ENCODE data around the gene DROSHA.

DNA sequence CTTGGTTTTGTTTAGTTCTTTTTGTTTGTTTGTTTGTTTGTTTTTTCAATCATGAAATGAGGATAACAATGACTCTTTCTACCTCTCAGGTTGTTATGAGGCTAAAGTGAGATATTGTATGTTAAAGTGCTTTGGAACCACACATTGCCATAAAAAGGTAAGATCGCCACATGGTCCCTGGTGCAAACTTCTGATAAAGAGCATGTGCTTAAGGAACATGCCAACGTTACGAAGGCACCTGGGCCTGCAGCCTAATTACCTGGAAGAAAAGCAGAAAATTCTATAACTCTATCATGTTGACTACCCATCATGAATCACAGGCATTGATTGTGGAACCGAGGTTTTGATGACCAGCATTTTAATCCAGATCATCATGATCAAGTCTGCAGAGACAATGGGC, 151.8 kb downstream of the DROSHA start:
- TF ChIP-seq POLR2A (IDR thresholded peaks at IDR 0.05) = no peak
- TF ChIP-seq, protein P1, sequence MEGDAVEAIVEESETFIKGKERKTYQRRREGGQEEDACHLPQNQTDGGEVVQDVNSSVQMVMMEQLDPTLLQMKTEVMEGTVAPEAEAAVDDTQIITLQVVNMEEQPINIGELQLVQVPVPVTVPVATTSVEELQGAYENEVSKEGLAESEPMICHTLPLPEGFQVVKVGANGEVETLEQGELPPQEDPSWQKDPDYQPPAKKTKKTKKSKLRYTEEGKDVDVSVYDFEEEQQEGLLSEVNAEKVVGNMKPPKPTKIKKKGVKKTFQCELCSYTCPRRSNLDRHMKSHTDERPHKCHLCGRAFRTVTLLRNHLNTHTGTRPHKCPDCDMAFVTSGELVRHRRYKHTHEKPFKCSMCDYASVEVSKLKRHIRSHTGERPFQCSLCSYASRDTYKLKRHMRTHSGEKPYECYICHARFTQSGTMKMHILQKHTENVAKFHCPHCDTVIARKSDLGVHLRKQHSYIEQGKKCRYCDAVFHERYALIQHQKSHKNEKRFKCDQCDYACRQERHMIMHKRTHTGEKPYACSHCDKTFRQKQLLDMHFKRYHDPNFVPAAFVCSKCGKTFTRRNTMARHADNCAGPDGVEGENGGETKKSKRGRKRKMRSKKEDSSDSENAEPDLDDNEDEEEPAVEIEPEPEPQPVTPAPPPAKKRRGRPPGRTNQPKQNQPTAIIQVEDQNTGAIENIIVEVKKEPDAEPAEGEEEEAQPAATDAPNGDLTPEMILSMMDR (IDR thresholded peaks at IDR 0.05 in 8 of 11, conservative IDR thresholded peaks at IDR 0.05 in 3 of 11) = no peak
- no peak for TF ChIP-seq POLR2AphosphoS5 (IDR thresholded peaks at IDR 0.05)
